G401.6 (cell line): ENCODE data around the gene COPS9.

Experiments used
- FAIRE-seq: peaks from 2 replicates; lab custom pipeline; 2012; peaks lifted over from hg19 to GRCh38; lab: Jason Lieb, UNC

Gene COPS9

GRCh38 chr2:240165661-240166060 is 29.6 kb upstream of the COPS9 start:
- no peak for FAIRE-seq

- FAIRE-seq, result no peak
These were observed 28.9 kb upstream of the COPS9 start for GRCh38 chr2:240165034-240165433.

GRCh38 chr2:240164586-240164985 is 28.5 kb upstream of the COPS9 start:
- no peak for FAIRE-seq

- FAIRE-seq, result no peak
These were observed 27.9 kb upstream of the COPS9 start for GRCh38 chr2:240163844-240164574.

GRCh38 chr2:240162939-240163714 is 27.0 kb upstream of the COPS9 start:
- FAIRE-seq, result no peak

GRCh38 chr2:240162531-240162930 is 26.4 kb upstream of the COPS9 start:
- no peak for FAIRE-seq

- no peak for FAIRE-seq
These were observed 25.9 kb upstream of the COPS9 start for GRCh38 chr2:240162032-240162431.

- no peak for FAIRE-seq
These were observed 25.1 kb upstream of the COPS9 start for GRCh38 chr2:240161087-240161750.

- FAIRE-seq, result no peak
These were observed 24.4 kb upstream of the COPS9 start for GRCh38 chr2:240160291-240161086.

GRCh38 chr2:240159251-240159839 is 23.2 kb upstream of the COPS9 start:
- FAIRE-seq, result no peak

- FAIRE-seq, result no peak
These were observed 21.0 kb upstream of the COPS9 start for GRCh38 chr2:240157147-240157470.

GRCh38 chr2:240156435-240157146 is 20.5 kb upstream of the COPS9 start:
- FAIRE-seq, result no peak

- no peak for FAIRE-seq
These were observed 19.8 kb upstream of the COPS9 start for GRCh38 chr2:240155745-240156390.

- no peak for FAIRE-seq
These were observed 19.1 kb upstream of the COPS9 start for GRCh38 chr2:240155048-240155744.

GRCh38 chr2:240154606-240155005 is 18.5 kb upstream of the COPS9 start:
- FAIRE-seq, result no peak

- no peak for FAIRE-seq
These were observed 17.3 kb upstream of the COPS9 start for GRCh38 chr2:240153418-240153817.

- no peak for FAIRE-seq
These were observed 15.4 kb upstream of the COPS9 start for GRCh38 chr2:240151477-240152031.

- no peak for FAIRE-seq
These were observed 14.1 kb upstream of the COPS9 start for GRCh38 chr2:240149943-240150784.
